SJCRH30 (cell line): ENCODE results near the gene CDH1. TPM values are rescaled to one million over a fixed set of nuclear protein-coding genes. Genes with fewer than 3 reads are reported as not detected.

Experiments used
- DNase-seq, 2 experiments: peaks; one replicate each; pipeline ENCODE4 v3.0.0-alpha.2; 2015 to 2020
- H3K27ac ChIP-seq: fragments of 250-450 bp; sonication (Bioruptor Pico); 2 replicates; pipeline ENCODE4 v1.5.1; 2020; ENCODE audit warnings: mild to moderate bottlenecking, moderate library complexity
- H3K27me3 ChIP-seq: fragments of 250-450 bp; sonication (Bioruptor Pico); 2 replicates; pipeline ENCODE4 v1.5.1; 2020; ENCODE audit warnings: mild to moderate bottlenecking, moderate library complexity
- H3K36me3 ChIP-seq: fragments of 250-450 bp; sonication (Bioruptor Pico); 2 replicates; pipeline ENCODE4 v1.5.1; 2020; ENCODE audit warnings: mild to moderate bottlenecking, moderate library complexity
- H3K4me1 ChIP-seq: fragments of 250-450 bp; sonication (Bioruptor Pico); 2 replicates; pipeline ENCODE4 v1.5.1; 2020; ENCODE audit warnings: mild to moderate bottlenecking, moderate library complexity
- H3K4me3 ChIP-seq: fragments of 250-450 bp; sonication (Bioruptor Pico); 2 replicates; pipeline ENCODE4 v1.5.1; 2020; ENCODE audit warnings: mild to moderate bottlenecking, moderate library complexity
- H3K9me3 ChIP-seq: fragments of 250-450 bp; sonication (Bioruptor Pico); replicated peaks from 2 replicates; pipeline ENCODE4 v1.5.1; 2020; ENCODE audit warnings: mild to moderate bottlenecking, moderate library complexity
- total RNA-seq: library from RNA; depleted of rRNA; stranded (reverse); fragments of >200 nt; shearing (Covaris generic); gene quantifications from 2 replicates; pipeline ENCODE4 v1.2.3, GENCODE V29; 2014; rRNA removed

CDH1 gene
- total RNA-seq, 1 experiment from 2014 or later, result not detected

GRCh38 chr16:68860978-68861892, 124.1 kb downstream of the CDH1 start:
- Histone ChIP-seq H3K27ac (no peak overlapping the region), H3K4me3 (no peak overlapping the region), H3K4me1 (no peaks in the 10 kb centered on the region), H3K9me3 (no peaks in the 10 kb centered on the region), H3K27me3 (no peaks in the 10 kb centered on the region), H3K36me3 (no peaks in the 10 kb centered on the region)
- DNase-seq, result no peak

GRCh38 chr16:68866933-68867332, 129.8 kb downstream of the CDH1 start:
- H3K36me3 ChIP-seq, result no peaks in the 10 kb centered on the region
- no peak for DNase-seq
- no peaks in the 10 kb centered on the region for H3K9me3 ChIP-seq
- H3K27me3 ChIP-seq, result no peaks in the 10 kb centered on the region
- no peaks in the 10 kb centered on the region for H3K4me1 ChIP-seq
- no peak overlapping the region for H3K27ac ChIP-seq
- no peak overlapping the region for H3K4me3 ChIP-seq

- Histone ChIP-seq H3K27me3 (no peaks in the 10 kb centered on the region), H3K36me3 (no peaks in the 10 kb centered on the region), H3K27ac (no peak overlapping the region), H3K4me1 (no peaks in the 10 kb centered on the region), H3K9me3 (no peaks in the 10 kb centered on the region), H3K4me3 (no peak overlapping the region)
- DNase-seq, result no peak
Observed at GRCh38 chr16:68869492-68870088, 132.5 kb downstream of the CDH1 start.

- Histone ChIP-seq H3K27me3 (no peaks in the 10 kb centered on the region), H3K27ac (no peak overlapping the region), H3K9me3 (no peaks in the 10 kb centered on the region), H3K4me1 (no peaks in the 10 kb centered on the region), H3K36me3 (no peaks in the 10 kb centered on the region), H3K4me3 (no peak overlapping the region)
- DNase-seq, result no peak
Observed at GRCh38 chr16:68873635-68874471, 136.8 kb downstream of the CDH1 start.

GRCh38 chr16:68875871-68876270, 138.8 kb downstream of the CDH1 start:
- no peaks in the 10 kb centered on the region for H3K27me3 ChIP-seq
- no peak for DNase-seq
- H3K9me3 ChIP-seq, result no peaks in the 10 kb centered on the region
- no peaks in the 10 kb centered on the region for H3K4me1 ChIP-seq
- no peak overlapping the region for H3K4me3 ChIP-seq
- no peaks in the 10 kb centered on the region for H3K36me3 ChIP-seq
- H3K27ac ChIP-seq, result no peak overlapping the region

- Histone ChIP-seq H3K4me1 (no peaks in the 10 kb centered on the region), H3K9me3 (no peaks in the 10 kb centered on the region), H3K4me3 (no peak overlapping the region), H3K27ac (no peak overlapping the region), H3K36me3 (no peaks in the 10 kb centered on the region), H3K27me3 (no peaks in the 10 kb centered on the region)
- no peak for DNase-seq
Observed at GRCh38 chr16:68883685-68884084, 146.6 kb downstream of the CDH1 start.

GRCh38 chr16:68884401-68884800, 147.3 kb downstream of the CDH1 start:
- H3K9me3 ChIP-seq, result no peaks in the 10 kb centered on the region
- no peaks in the 10 kb centered on the region for H3K27me3 ChIP-seq
- H3K4me3 ChIP-seq, result no peak overlapping the region
- no peak for DNase-seq
- H3K27ac ChIP-seq, result no peak overlapping the region
- no peaks in the 10 kb centered on the region for H3K4me1 ChIP-seq
- H3K36me3 ChIP-seq, result no peaks in the 10 kb centered on the region

Other genes with a start within 250 kb of the CDH1 start
- 11.6 and 13.3 TPM in 2 replicates for gene ZFP90, start 198.0 kb upstream of the CDH1 start, total RNA-seq
- gene CDH3, start 92.0 kb upstream of the CDH1 start, total RNA-seq, result 12.0 and 13.3 TPM in 2 replicates
- 5.8 and 7.3 TPM in 2 replicates for gene TANGO6, start 106.2 kb downstream of the CDH1 start, total RNA-seq